HG02981 (cell line): ENCODE results near the gene COMT.
"Not testable (repeated sequence)": the region's sequence is repeated elsewhere in the genome, so short reads cannot be mapped to it uniquely, and the experiment has no call there.

Source experiments
- ATAC-seq: cut with Tn5 transposase; IDR thresholded peaks from one replicate; pipeline ENCODE4 v1.9.1; 2021; ENCODE audit warnings: mild to moderate bottlenecking, moderate library complexity; ENCODE audit not compliant: unreplicated experiment

COMT gene

GRCh38 chr22:19907902-19908301, 33.7 kb upstream of the COMT start:
- not testable (repeated sequence) for ATAC-seq

GRCh38 chr22:19909350-19910179, 32.0 kb upstream of the COMT start:
- ATAC-seq: no peak

- no peak for ATAC-seq
Measured at GRCh38 chr22:19910180-19910744, 31.3 kb upstream of the COMT start.

GRCh38 chr22:19911540-19912270, 29.9 kb upstream of the COMT start:
- no peak for ATAC-seq

- no peak for ATAC-seq
Measured at GRCh38 chr22:19912271-19912999, 29.1 kb upstream of the COMT start.

GRCh38 chr22:19913337-19913936, 28.1 kb upstream of the COMT start:
- no peak for ATAC-seq

- no peak for ATAC-seq
Measured at GRCh38 chr22:19914201-19914943, 27.2 kb upstream of the COMT start.

GRCh38 chr22:19915287-19915954, 26.2 kb upstream of the COMT start:
- ATAC-seq: no peak

- no peak for ATAC-seq
Measured at GRCh38 chr22:19916006-19916405, 25.6 kb upstream of the COMT start.

- no peak for ATAC-seq
Measured at GRCh38 chr22:19916941-19917340, 24.6 kb upstream of the COMT start.

GRCh38 chr22:19917389-19918138, 24.0 kb upstream of the COMT start:
- no peak for ATAC-seq

GRCh38 chr22:19918332-19919106, 23.1 kb upstream of the COMT start:
- ATAC-seq: no peak

GRCh38 chr22:19919701-19920363, 21.7 kb upstream of the COMT start:
- no peak for ATAC-seq

- ATAC-seq: no peak
Measured at GRCh38 chr22:19921544-19922081, 20.0 kb upstream of the COMT start.

- ATAC-seq: no peak
Measured at GRCh38 chr22:19923914-19924513, 17.6 kb upstream of the COMT start.

GRCh38 chr22:19926028-19926427, 15.5 kb upstream of the COMT start:
- ATAC-seq: not testable (repeated sequence)

- no peak for ATAC-seq
Measured at GRCh38 chr22:19927696-19928095, 13.9 kb upstream of the COMT start.
